Transverse colon (tissue), 4 donors: ENCODE results near the gene TDRD10. TPM values are rescaled to one million over a fixed set of nuclear protein-coding genes. Genes with fewer than 3 reads are reported as not detected.
A peak's percentile ranks its signal among the peaks of the same experiment; 100 is the strongest.

Source experiments
- DNase-seq: peaks from one replicate; pipeline ENCODE4 v3.0.0-alpha.2; 2019
- H3K27ac ChIP-seq, 4 donors: fragments of 200-600 bp; sonication (generic); 2 replicates each; pipeline ENCODE4 v1.5.1; 2016 to 2018; ENCODE audit warnings: inconsistent platforms in 4 of 4
- H3K27me3 ChIP-seq: fragments of 200-600 bp; sonication (generic); 2 replicates; pipeline ENCODE4 v1.5.1; 2017; ENCODE audit warnings: inconsistent platforms
- H3K36me3 ChIP-seq, 4 donors: fragments of 200-600 bp; sonication (generic); 2 replicates each; pipeline ENCODE4 v1.5.1; 2017 to 2019; ENCODE audit warnings: inconsistent platforms in 4 of 4
- H3K4me1 ChIP-seq, 4 donors: fragments of 200-600 bp; sonication (generic); 2 replicates each; pipeline ENCODE4 v1.5.1; 2017 to 2020; ENCODE audit warnings: inconsistent platforms in 4 of 4
- H3K4me3 ChIP-seq, 4 donors: fragments of 200-600 bp; sonication (generic); 1 replicate in 1 of 4; 2 replicates in 3 of 4; pipeline versions ENCODE4 v1.5.1 to v1.6.1; 2017 to 2019; ENCODE audit warnings: inconsistent platforms in 4 of 4
- H3K9me3 ChIP-seq, 2 donors: fragments of 200-600 bp; sonication (generic); 2 replicates each; pipeline ENCODE4 v1.5.1; 2017 to 2019; ENCODE audit warnings: inconsistent platforms in 2 of 2
- CTCF ChIP-seq, 5 experiments: fragments of 200-600 bp in 3 of 5; fragments of 450-650 bp in 2 of 5; sonication (generic) in 3 of 5; IDR thresholded peaks; 1 replicate in 2 of 5; 2 replicates in 3 of 5; pipeline ENCODE4 v1.5.1; 2016 to 2017; ENCODE audit warnings: antibody characterized with exemption in 5 of 5, inconsistent platforms in 3 of 5, mild to moderate bottlenecking in 2 of 5, moderate library complexity in 1 of 5
- EP300 ChIP-seq: sonication (generic); formaldehyde crosslinking; IDR thresholded peaks from one replicate; pipeline ENCODE4 v1.6.1; 2017; ENCODE audit warnings: antibody characterized with exemption, low read depth
- POLR2A ChIP-seq: fragments of 450-650 bp; IDR thresholded peaks from one replicate; pipeline ENCODE4 v1.6.1; 2016; ENCODE audit warnings: antibody characterized with exemption, mild to moderate bottlenecking, moderate library complexity
- POLR2AphosphoS5 ChIP-seq, 3 donors: sonication (generic); formaldehyde crosslinking; IDR thresholded peaks; one replicate each; pipeline ENCODE4 v1.6.1; 2016; ENCODE audit warnings: antibody characterized with exemption in 3 of 3
- WGBS, 2 donors: methylation state at CpG; one replicate each; pipeline ENCODE4 v1.1.5; 2018; ENCODE audit warnings: low coverage in 1 of 2; 5-methylcytosine and 5-hydroxymethylcytosine counted together
- in situ Hi-C, 4 donors: fragments of 200-750 bp; cut with MboI; loops; one replicate each; pipeline versions ENCODE4 v1.15.0 to v1.15.1; 2017; ENCODE audit warnings: low sequenced_read_pairs in 3 of 4, low pct_ligation_motif_present in 1 of 4, low pct_unique_long_range_greater_than_20kb in 1 of 4
- intact Hi-C: fragments of 100-400 bp; cut with DNase I; formaldehyde crosslinking; loops from one replicate; pipeline ENCODE4 v1.15.1; 2023; ENCODE audit warnings: low total_unique reads
- total RNA-seq, 4 donors: library from RNA; depleted of rRNA; stranded (reverse); fragments of >200 nt; gene quantifications; one replicate each; pipeline ENCODE4 v1.1.0, GENCODE V29; 2016

TDRD10 gene
- total RNA-seq, 4 donors from 2014 or later = 0.96 to 3.3 TPM; not detected in 2

DNA sequence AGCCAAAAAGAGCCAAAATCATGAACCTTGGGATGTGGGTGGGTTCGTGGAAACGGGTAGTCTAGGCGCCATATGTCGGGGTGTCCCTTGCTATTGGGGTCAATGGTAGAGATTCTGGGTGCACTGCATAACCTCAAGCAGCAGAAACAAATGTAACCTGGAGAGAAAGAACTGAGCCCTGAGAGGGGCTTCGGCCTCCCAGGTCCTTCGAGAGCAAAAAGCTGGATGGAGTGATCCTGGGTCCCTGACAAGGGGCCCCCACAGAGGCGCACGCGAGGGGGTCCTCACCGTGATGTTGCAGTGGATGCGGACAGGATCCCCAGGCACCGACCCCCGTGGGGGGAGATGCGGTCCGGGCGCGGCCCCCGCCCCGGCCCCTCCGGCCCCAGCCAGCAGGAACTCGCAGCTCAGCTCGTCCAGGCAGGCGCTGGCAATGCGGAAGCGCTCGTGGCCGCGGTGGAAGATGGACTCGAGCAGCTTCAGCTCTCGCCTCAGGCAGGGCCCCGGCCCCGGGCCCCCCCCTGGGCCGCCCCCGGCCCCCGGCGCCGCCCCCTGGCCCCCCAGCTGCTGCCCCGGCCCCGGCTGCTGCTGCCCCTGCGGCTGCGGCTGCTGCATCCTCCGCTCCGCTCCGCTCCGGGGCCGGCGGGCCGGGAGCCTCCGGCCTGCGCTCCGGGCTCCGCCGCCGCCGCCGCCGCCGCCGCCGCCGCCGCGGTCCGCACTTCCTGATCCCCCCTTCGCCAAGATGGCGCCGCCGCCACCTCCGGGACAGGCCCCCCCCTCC lies 56.1 kb downstream of the TDRD10 start, which contains the start of gene UBE2Q1:
TSS of gene UBE2Q1 (minus strand) at position 724 of the 781 bp plus-strand sequence. CDS start at position 615, 109 bp downstream.
- H3K9me3 ChIP-seq = no peaks in the 10 kb centered on the region
- DNase-seq = peak; percentile 55
- H3K27me3 ChIP-seq = no peaks in the 10 kb centered on the region
- WGBS, 2 donors = 0 to 1% methylated on average over 2 to 21 of the region's 69 CpGs
- intact Hi-C loops (loop anchor here (10.0 kb wide), 1 partner anchor 507 kb away; the partner anchor contains the start of gene EFNA4), in situ Hi-C loops (loop anchor here in 1 of 4 donors (25.0 kb wide), 1 partner anchor 329 kb away; no protein-coding TSS in a partner anchor)
- H3K27ac ChIP-seq = peak within 1 kb of the TSS; percentile 88 to 89 (median 89)
- TF ChIP-seq POLR2AphosphoS5 (IDR thresholded peaks at IDR 0.05) (no peak), CTCF (IDR thresholded peaks at IDR 0.05) (no peak), EP300 (no peak), POLR2A (no peak)
- peak within 1 kb of the TSS; percentile 87 to 97 (median 92) for H3K4me3 ChIP-seq
- H3K36me3 ChIP-seq = peaks cover 0 to 26% (median 13%) of the 10 kb centered on the region in 4 donors
- peaks cover 7 to 34% (median 26%) of the 10 kb centered on the region in 4 donors for H3K4me1 ChIP-seq

DNA sequence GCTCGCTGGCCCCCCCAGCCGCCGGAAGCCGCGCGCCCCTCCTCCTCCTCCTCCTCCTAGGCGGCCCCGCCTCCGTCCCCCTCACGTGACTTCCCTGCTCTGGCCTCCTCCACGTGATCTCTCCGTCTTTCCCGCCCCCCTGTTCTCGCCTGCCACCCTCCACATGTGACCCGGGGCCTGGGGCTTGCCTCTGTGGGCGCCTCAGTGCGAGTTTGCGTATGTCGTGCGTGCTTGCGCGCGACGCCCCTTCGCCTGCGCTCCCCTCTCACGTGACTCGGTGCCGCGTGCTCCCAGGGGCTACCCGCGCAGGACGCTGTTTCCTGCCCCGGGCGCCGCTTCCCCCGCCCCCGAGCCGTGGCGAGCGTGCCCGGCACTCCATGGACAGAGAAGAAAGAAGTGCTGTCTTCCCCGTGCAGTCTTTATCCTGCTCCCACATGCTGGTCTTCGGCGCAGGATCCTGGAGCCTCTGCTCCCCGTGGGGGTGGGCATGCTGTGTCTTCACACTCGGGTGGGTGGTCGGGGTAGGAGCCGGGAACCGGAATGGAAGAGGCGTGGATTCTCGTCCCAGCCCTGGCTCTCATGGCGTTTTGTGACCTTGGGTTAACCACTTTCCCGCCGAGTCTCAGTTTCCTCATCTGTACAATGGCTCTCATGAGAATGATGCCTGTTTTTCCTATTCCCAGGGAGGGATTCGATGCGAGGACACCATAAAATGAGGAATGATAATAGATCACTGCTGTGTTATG lies 56.9 kb downstream of the TDRD10 start:
- H3K27me3 ChIP-seq = no peaks in the 10 kb centered on the region
- DNase-seq = peak; percentile 99
- 0% methylated on average over 44 of the region's 57 CpGs; no CpG with 5 or more reads in 1 of the 2 donors for WGBS, 2 donors
- peaks cover 7 to 29% (median 26%) of the 10 kb centered on the region in 4 donors for H3K4me1 ChIP-seq
- in situ Hi-C loops (loop anchor here in 1 of 4 donors (25.0 kb wide), 1 partner anchor 328 kb away; no protein-coding TSS in a partner anchor), intact Hi-C loops (loop anchor here (10.0 kb wide), 1 partner anchor 506 kb away; the partner anchor contains the start of gene EFNA4)
- TF ChIP-seq POLR2AphosphoS5 (IDR thresholded peaks at IDR 0.05) (peak; percentile 77 to 85 (median 80)), CTCF (IDR thresholded peaks at IDR 0.05) (no peak), POLR2A (peak; percentile 51), EP300 (peak; percentile 25)
- peak overlapping the region; percentile 24 to 97 (median 90) for H3K4me3 ChIP-seq
- H3K27ac ChIP-seq = peak overlapping the region; percentile 88 to 89 (median 89)
- H3K36me3 ChIP-seq = peaks cover 0 to 19% (median 9%) of the 10 kb centered on the region in 4 donors
- H3K9me3 ChIP-seq = no peaks in the 10 kb centered on the region

- DNase-seq = peak; percentile 90
- WGBS, 2 donors = 6 to 50% methylated on average over 2 to 13 of the region's 13 CpGs
- H3K27ac ChIP-seq = peak overlapping the region; percentile 88 to 89 (median 89)
- intact Hi-C loops = loop anchor here (10.0 kb wide), 3 partner anchors 205 to 505 kb away; partner anchors contain the start of genes EFNA4 and KCNN3
- H3K36me3 ChIP-seq = peaks cover 0 to 13% (median 5%) of the 10 kb centered on the region in 4 donors
- peaks cover 7 to 29% (median 26%) of the 10 kb centered on the region in 4 donors for H3K4me1 ChIP-seq
- H3K9me3 ChIP-seq = no peaks in the 10 kb centered on the region
- H3K27me3 ChIP-seq = no peaks in the 10 kb centered on the region
- in situ Hi-C loops = loop anchor here in 2 of 4 donors (10.0 to 25.0 kb wide), 2 partner anchors 205 to 328 kb away; no protein-coding TSS in a partner anchor
- TF ChIP-seq EP300 = no peak
- peak in 1 of 3 donors; percentile 9 for TF ChIP-seq POLR2AphosphoS5 (IDR thresholded peaks at IDR 0.05)
- no peak for TF ChIP-seq POLR2A
- peak; percentile 89 to 98 (median 92) for TF ChIP-seq CTCF (IDR thresholded peaks at IDR 0.05)
- H3K4me3 ChIP-seq = peak overlapping the region in 3 of 4 donors; percentile 87 to 97 (median 93)
Measured at GRCh38 chr1:154559466-154560044, 57.5 kb downstream of the TDRD10 start.
